ENCODE measurements around the gene CD4.

CD4 gene

GRCh38 chr12:6849427-6849826 lies 60.1 kb downstream of the CD4 start:
- Mint-ChIP-seq H3K4me3 (peak overlapping the region; percentile 72 to 91 (median 91)), H3K27me3 (ENCODE audit: low read depth) (no peaks in the 10 kb centered on the region), H3K27ac (peak overlapping the region in 1 of 3 experiments; percentile 34), H3K9me3 (no peaks in the 10 kb centered on the region), H3K4me1 (peaks cover 44% of the 10 kb centered on the region), H3K36me3 (ENCODE audit: low read depth) (peaks cover 43% of the 10 kb centered on the region)
- no peak for TF ChIP-seq CTCF (IDR thresholded peaks at IDR 0.05; ENCODE audit: unreplicated experiment in 3 of 3)

GRCh38 chr12:6849976-6850560 lies 60.7 kb downstream of the CD4 start:
- H3K9me3 Mint-ChIP-seq = no peaks in the 10 kb centered on the region
- H3K4me1 Mint-ChIP-seq = peaks cover 44% of the 10 kb centered on the region
- peaks cover 36% of the 10 kb centered on the region for H3K36me3 Mint-ChIP-seq (ENCODE audit: low read depth)
- H3K27me3 Mint-ChIP-seq (ENCODE audit: low read depth) = no peaks in the 10 kb centered on the region
- peak overlapping the region in 1 of 3 experiments; percentile 34 for H3K27ac Mint-ChIP-seq
- H3K4me3 Mint-ChIP-seq = peak overlapping the region; percentile 87 to 91 (median 91)
- TF ChIP-seq CTCF (IDR thresholded peaks at IDR 0.05; ENCODE audit: unreplicated experiment in 3 of 3) = no peak

DNA sequence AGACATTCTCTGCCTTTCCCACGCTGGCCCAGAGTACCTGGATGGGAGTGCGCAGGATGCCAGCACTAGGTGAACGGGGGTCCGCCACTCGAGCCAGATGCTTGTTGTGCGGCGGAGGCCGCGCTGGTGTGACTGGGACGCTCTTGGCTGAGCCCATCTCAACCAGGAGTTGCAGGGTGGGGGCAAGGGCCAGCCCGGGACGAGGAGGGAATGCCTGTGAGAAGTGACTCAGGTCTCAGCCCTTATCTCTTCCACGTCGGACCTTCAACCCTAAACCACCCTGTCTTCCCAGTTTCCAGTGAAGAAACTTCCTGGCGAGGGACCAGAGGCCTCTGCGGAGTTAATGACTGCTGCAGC lies 61.4 kb downstream of the CD4 start:
- H3K36me3 Mint-ChIP-seq (ENCODE audit: low read depth) = peaks cover 35% of the 10 kb centered on the region
- peaks cover 44% of the 10 kb centered on the region for H3K4me1 Mint-ChIP-seq
- no peaks in the 10 kb centered on the region for H3K27me3 Mint-ChIP-seq (ENCODE audit: low read depth)
- TF ChIP-seq CTCF (IDR thresholded peaks at IDR 0.05; ENCODE audit: unreplicated experiment in 3 of 3) = no peak
- H3K27ac Mint-ChIP-seq = peak overlapping the region; percentile 75 to 97 (median 96)
- peak overlapping the region; percentile 87 to 91 (median 91) for H3K4me3 Mint-ChIP-seq
- no peaks in the 10 kb centered on the region for H3K9me3 Mint-ChIP-seq

DNA sequence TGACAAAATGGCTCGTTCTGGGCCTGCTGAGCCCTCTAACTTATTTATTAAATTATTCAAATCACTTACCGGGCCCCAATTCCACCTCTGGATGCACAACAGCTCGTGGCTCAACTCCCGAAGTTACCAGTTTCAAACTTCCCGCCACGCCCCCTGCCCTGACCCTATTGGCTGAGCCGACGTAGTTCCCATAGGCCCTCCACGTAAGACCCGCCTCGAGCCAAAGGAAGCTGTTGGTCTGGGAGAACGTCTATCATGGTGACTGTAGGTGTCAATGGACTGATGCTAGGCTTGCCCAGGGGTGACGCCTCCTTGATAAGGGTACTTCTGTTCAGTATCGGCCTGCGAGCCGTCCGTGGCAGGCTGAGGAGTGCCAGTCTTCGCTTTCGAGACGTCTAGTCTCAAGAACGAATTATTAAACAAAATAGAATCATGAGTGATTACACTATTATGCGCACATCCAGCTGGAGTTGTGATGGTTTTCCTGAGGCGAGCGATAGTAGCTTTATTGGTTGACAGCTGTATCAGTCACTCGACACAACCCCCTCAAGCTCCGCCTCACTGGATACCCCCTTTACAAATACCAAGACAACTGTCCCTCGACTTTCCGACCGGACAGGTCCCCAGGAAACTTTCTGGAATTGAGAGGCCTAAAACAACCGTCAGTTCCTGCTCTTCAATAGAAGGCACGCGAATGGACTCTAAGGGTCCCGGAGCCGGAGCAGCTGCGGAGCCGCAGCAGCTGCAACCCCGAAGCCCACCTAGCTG lies 62.0 kb downstream of the CD4 start, which contains the start of gene CDCA3:
Gene CDCA3 (minus strand): TSS at position 134 of the 768 bp plus-strand sequence. CDS start 334 bp downstream, outside the sequence.
- peak within 1 kb of the TSS; percentile 75 to 97 (median 96) for H3K27ac Mint-ChIP-seq
- no peak for TF ChIP-seq CTCF (IDR thresholded peaks at IDR 0.05; ENCODE audit: unreplicated experiment in 3 of 3)
- H3K36me3 Mint-ChIP-seq (ENCODE audit: low read depth) = peaks cover 33% of the 10 kb centered on the region
- peaks cover 44% of the 10 kb centered on the region for H3K4me1 Mint-ChIP-seq
- H3K4me3 Mint-ChIP-seq = peak within 1 kb of the TSS; percentile 87 to 91 (median 91)
- H3K27me3 Mint-ChIP-seq (ENCODE audit: low read depth) = no peaks in the 10 kb centered on the region
- H3K9me3 Mint-ChIP-seq = no peaks in the 10 kb centered on the region

DNA sequence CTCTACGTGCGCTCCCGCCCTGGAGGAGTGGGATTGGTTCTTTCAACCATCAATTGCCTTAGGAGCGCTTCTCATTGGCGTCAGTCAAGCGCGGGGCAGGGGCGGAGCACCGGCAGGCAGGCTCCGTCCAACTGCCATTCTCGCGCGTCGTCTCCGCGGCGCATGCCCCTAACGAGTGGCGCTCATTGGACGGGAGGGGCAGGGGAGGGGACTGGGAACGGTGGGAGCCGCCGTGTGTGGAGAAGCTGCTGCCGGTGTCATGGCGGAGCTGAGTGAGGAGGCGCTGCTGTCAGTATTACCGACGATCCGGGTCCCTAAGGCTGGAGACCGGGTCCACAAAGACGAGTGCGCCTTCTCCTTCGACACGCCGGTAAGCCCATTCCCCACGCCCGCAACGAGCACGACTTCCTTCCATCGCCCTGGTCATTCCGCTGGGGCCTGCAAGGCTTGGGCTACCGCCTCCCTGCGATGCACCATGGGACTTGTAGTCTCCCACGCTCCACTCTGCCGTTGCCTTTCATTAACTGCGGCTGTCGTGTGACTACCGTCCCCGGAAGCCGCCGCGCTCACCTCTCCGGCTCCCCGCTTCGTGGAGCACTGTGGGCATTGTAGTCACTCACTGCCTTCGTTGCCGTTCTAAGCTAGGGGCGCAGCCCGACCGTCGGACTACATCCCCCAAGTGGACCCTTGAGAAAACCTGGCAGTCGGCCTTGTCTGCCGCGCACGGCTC lies 62.8 kb downstream of the CD4 start, which contains the start of gene USP5:
Gene USP5 (plus strand): TSS at position 230 of the 730 bp plus-strand sequence. CDS start 30 bp downstream, at position 260.
- Mint-ChIP-seq H3K9me3 (no peaks in the 10 kb centered on the region), H3K27me3 (ENCODE audit: low read depth) (no peaks in the 10 kb centered on the region), H3K36me3 (ENCODE audit: low read depth) (peaks cover 32% of the 10 kb centered on the region), H3K4me1 (peaks cover 44% of the 10 kb centered on the region), H3K4me3 (peak within 1 kb of the TSS; percentile 87 to 91 (median 91)), H3K27ac (peak within 1 kb of the TSS; percentile 75 to 97 (median 96))
- no peak for TF ChIP-seq CTCF (IDR thresholded peaks at IDR 0.05; ENCODE audit: unreplicated experiment in 3 of 3)
